Measurements from ENCODE around the gene PLA2G4F. TPM values are rescaled to one million over a fixed set of nuclear protein-coding genes. Genes with fewer than 3 reads are reported as not detected.

PLA2G4F gene
- total RNA-seq, 4 donors from 2014 or later = 3.9 to 24.8 (median 14.1) TPM

GRCh38 chr15:42135351-42135750 lies 21.1 kb downstream of the PLA2G4F start:
- no peak for DNase-seq
- peaks cover 0 to 7% of the 10 kb centered on the region in 2 donors for H3K4me1 ChIP-seq
- no peaks in the 10 kb centered on the region for H3K36me3 ChIP-seq
- no peak overlapping the region for H3K27ac ChIP-seq
- no peak overlapping the region for H3K4me3 ChIP-seq (replicated peaks in 1 of 3)
- 85 to 89% methylated on average over 1 of the region's 1 CpG for WGBS, 2 donors
- TF ChIP-seq, protein P1, sequence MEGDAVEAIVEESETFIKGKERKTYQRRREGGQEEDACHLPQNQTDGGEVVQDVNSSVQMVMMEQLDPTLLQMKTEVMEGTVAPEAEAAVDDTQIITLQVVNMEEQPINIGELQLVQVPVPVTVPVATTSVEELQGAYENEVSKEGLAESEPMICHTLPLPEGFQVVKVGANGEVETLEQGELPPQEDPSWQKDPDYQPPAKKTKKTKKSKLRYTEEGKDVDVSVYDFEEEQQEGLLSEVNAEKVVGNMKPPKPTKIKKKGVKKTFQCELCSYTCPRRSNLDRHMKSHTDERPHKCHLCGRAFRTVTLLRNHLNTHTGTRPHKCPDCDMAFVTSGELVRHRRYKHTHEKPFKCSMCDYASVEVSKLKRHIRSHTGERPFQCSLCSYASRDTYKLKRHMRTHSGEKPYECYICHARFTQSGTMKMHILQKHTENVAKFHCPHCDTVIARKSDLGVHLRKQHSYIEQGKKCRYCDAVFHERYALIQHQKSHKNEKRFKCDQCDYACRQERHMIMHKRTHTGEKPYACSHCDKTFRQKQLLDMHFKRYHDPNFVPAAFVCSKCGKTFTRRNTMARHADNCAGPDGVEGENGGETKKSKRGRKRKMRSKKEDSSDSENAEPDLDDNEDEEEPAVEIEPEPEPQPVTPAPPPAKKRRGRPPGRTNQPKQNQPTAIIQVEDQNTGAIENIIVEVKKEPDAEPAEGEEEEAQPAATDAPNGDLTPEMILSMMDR (IDR thresholded peaks at IDR 0.05) = no peak
- TF ChIP-seq POLR2A (IDR thresholded peaks at IDR 0.05) = no peak
- intact Hi-C loops (cut with DNase I) = loop anchor here (10.0 kb wide), 1 partner anchor 141 kb away; no protein-coding TSS in a partner anchor
- H3K27me3 ChIP-seq = no peaks in the 10 kb centered on the region
- no peaks in the 10 kb centered on the region for H3K9me3 ChIP-seq

DNA sequence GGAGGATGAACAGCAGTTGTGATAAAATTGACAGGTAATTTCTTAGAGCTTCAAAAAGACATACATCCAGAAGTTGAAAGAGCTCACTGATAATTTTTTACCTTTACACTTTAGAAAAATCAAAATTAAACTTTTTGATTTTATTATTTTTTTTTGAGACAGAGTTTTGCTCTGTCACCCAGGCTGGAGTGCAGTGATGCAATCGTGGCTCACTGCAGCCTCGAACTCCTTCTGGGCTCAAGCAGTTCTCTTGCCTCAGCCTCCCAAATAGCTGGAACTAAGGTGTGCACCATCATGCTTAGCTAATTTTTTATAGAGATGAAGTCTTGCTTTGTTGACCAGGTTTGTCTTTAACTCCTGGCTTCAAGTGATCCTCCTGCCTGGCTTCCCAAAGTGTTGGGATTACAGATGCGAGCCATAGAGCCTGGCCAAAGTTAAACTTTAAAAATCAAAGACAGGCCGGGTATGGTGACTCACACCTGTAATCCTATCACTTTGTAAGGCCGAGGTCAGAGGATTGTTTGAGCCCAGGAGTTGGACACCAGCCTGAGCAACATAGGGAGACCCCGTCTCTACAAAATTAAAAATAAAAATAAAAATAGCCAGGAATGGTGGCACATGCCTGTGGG lies 21.7 kb downstream of the PLA2G4F start:
- no peaks in the 10 kb centered on the region for H3K27me3 ChIP-seq
- H3K36me3 ChIP-seq = no peaks in the 10 kb centered on the region
- no peaks in the 10 kb centered on the region for H3K9me3 ChIP-seq
- no peak overlapping the region for H3K4me3 ChIP-seq (replicated peaks in 1 of 3)
- intact Hi-C loops (cut with DNase I) = loop anchor here (10.0 kb wide), 1 partner anchor 140 kb away; no protein-coding TSS in a partner anchor
- TF ChIP-seq, protein P1 (IDR thresholded peaks at IDR 0.05) = no peak
- no peak for TF ChIP-seq POLR2A (IDR thresholded peaks at IDR 0.05)
- no peak for DNase-seq
- H3K27ac ChIP-seq = no peak overlapping the region
- 92% methylated on average over 6 of the region's 6 CpGs for WGBS, 2 donors
- H3K4me1 ChIP-seq = peaks cover 0 to 7% of the 10 kb centered on the region in 2 donors

DNA sequence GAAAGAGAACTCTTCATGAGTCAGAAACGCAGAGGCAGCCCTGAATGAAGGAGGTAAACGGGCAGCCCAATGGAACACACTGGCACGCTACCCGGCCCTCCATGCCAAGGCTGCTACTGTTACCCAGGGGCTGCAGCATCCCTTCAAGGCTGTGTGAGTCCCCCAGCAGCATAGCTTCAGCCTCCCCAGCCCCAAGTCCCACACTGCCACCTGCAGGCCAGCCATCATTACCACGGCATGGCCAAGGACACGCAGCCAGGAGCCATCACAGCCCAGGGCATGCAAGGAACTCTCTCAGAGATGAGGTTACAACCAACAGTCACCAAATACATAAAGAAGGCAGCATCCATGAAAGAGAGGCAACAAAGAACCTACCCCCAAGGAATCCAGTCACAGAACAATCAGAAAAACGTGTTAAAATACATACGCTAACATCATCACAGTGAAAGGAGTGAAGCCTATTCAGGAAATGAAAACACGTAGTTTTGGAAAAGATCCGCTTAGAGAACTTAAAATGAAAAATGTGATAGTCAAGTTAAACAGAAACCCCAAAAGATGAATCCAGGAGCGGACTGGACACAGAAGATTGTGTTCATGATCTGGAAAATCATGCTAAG lies 22.4 kb downstream of the PLA2G4F start:
- no peaks in the 10 kb centered on the region for H3K27me3 ChIP-seq
- H3K36me3 ChIP-seq = no peaks in the 10 kb centered on the region
- H3K4me3 ChIP-seq (replicated peaks in 1 of 3) = no peak overlapping the region
- peaks cover 0 to 7% of the 10 kb centered on the region in 2 donors for H3K4me1 ChIP-seq
- peak in 1 of 2 donors; percentile 30 for DNase-seq
- TF ChIP-seq, protein P1 (IDR thresholded peaks at IDR 0.05) = peak in 4 of 6 experiments; percentile 20 to 48 (median 26)
- TF ChIP-seq POLR2A (IDR thresholded peaks at IDR 0.05) = no peak
- intact Hi-C loops (cut with DNase I) = loop anchor here (10.0 kb wide), 1 partner anchor 139 kb away; no protein-coding TSS in a partner anchor
- H3K9me3 ChIP-seq = no peaks in the 10 kb centered on the region
- no peak overlapping the region for H3K27ac ChIP-seq
- 72 to 80% methylated on average over 11 of the region's 11 CpGs for WGBS, 2 donors

DNA sequence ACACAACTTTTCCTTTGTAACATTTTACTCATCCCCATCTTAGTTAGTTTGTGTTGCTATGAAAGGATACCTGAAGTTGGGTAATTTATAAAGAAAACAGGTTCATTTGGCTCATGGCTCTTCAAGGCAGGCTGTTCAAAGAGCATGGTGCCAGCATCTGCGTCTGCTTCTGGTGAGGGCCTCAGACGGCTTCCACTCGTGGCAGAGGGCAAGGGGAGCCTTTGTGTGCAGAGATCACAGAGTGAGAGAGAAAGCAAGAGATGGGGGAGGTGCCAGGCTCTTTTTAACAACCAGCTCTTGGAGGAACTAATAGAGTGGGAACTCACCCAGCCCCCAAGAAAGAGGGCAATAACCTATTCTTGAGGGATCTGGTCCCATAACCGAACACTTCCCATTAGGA lies 23.1 kb downstream of the PLA2G4F start:
- H3K27me3 ChIP-seq = no peaks in the 10 kb centered on the region
- no peak for DNase-seq
- WGBS, 2 donors = 89 to 90% methylated on average over 4 of the region's 4 CpGs
- H3K27ac ChIP-seq = no peak overlapping the region
- intact Hi-C loops (cut with DNase I) = loop anchor here (10.0 kb wide), 1 partner anchor 139 kb away; no protein-coding TSS in a partner anchor
- H3K9me3 ChIP-seq = no peaks in the 10 kb centered on the region
- H3K4me1 ChIP-seq = peaks cover 0 to 7% of the 10 kb centered on the region in 2 donors
- H3K36me3 ChIP-seq = no peaks in the 10 kb centered on the region
- TF ChIP-seq, protein P1 (IDR thresholded peaks at IDR 0.05) = no peak
- no peak for TF ChIP-seq POLR2A (IDR thresholded peaks at IDR 0.05)
- no peak overlapping the region for H3K4me3 ChIP-seq (replicated peaks in 1 of 3)
